Effector CD8-positive, alpha-beta T cell (primary cell): ENCODE measurements around the gene OR8A1.
A peak's percentile ranks its signal among the peaks of the same experiment; 100 is the strongest.

Experiments used
- DNase-seq: peaks from one replicate; lab custom pipeline; 2025; lab: John Stamatoyannopoulos, UW
- total RNA-seq, 4 experiments: gene quantifications; one replicate each; lab custom pipeline; 2026; lab: John Stamatoyannopoulos, UW

OR8A1 gene
- 0 reads per million in 4 experiments for total RNA-seq

DNA sequence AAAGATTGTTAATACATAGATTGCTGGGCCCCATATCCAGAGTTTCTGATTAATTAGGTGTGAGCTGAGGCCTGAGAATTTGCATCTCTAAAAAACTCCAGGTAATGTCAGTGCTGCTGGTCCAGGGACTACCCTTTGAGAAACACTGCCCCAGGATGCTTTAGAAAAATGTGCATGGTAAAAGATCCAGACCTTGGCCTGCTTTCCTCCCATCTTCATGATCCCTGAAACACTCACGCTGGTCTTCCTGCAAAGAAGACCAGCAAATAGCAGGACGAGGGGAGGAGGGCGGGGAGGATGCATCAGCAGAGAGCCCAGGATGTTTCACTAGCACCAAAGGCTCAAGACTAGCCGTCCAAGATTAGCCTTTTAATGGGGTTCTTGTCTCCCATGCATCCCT is at the start of gene OR8A1:
OR8A1 (plus strand) TSS at position 301 of the 400 bp plus-strand sequence. CDS start 123 bp downstream, outside the sequence.
- DNase-seq, result no peak

DNA sequence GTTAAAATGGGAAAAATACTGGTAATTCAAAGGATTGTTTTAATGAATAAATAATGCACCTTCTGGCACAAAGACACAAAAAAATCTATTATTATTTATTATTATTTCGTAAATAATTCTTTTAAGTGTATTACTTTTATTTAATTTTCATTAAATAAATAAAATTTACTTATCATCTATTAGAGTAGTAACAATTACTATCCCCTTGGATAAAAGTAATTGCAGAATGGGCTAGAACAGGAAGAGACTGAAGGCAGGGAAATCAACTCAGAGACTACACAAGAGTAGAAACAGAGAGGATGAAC is 49.3 kb upstream of the OR8A1 start:
- no peak for DNase-seq

DNA sequence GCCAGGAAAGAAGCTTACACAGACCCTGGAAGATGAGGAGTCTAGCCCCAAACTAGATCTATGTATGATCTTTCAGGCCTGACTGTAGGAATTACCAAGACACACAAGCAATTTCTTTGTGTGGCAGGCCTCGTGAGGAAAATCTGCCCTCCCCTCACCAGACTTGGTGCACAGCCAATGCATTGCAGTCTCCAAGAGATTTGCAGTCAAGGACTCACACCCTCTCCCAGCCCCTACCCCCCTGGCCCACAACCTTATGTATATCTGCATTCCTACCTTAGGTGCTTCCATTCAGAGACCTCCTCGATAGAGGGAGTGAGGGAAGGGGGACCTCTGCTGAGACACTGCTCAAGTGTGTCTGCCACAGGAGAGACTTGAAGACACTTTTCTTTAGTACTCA is 36.2 kb upstream of the OR8A1 start:
- no peak for DNase-seq

DNA sequence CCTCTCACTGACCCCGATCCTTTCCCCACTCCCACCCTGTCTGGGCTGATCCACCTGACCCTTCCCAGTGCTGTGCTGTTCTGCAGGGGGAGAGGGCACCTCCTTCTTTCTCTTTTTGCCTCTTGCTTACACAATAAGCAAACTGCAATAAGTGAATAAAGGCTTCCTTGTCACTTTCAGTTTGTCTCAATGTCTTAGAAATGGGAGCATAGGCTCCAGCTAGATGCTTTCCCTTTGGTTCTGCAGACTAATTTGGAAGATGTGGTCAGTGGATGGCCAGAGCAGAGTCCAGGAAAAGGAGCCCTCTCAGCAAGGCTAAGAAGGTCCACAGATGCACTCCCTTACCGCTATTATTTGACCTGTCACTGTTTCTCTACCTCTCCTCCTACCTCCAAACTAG is 35.7 kb upstream of the OR8A1 start:
- no peak for DNase-seq

DNA sequence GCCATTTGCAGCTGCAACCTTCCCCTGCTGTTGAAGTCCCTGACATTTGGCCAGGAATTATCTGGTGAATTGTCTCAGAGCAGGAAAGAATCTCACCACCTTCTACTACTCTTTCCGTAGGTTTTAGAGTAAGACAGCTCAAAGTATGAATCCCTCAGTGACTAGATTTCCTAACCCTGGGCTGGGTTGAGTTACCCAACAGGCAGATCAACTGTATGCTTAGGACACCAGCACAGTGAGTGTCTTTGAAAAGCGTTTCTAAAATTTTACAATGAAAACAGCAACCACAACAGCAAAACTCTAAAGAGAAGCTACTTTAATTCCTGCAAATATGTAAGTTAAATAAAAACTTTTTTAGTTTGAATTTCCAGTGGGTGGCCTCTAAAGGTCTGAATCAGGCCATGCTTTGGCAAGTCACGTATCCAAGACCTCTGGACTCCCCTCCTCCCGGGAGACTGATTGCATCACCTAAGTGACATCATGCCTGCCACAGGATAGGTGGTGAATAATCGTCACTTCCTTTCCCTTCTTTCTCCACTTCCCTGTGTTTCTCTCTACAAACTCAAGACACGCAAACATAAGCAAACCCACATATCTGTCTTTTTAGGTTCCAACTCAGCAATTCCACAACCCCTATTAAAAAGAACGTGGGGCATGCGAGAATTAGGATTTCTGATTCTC is 34.1 kb upstream of the OR8A1 start:
- no peak for DNase-seq

DNA sequence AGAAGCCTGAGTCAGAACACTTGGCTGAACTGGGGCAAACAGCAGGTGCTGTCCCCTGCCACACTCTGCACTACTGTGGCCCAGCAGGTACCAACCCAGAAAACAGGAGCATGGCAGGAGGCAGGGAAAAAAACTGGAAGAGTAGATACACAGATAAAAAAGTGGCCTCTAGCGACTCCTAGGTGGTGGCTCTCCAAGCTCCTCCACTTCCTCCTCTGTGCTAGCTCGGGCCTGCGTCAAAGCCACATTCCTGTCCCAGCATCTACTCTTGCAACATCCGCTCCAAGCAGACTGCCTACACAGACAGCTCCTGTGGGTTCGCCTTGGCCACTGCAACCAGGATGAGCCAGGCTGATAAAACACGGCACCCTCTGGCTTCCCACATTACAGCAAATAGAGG is 33.3 kb upstream of the OR8A1 start:
- DNase-seq, result no peak

DNA sequence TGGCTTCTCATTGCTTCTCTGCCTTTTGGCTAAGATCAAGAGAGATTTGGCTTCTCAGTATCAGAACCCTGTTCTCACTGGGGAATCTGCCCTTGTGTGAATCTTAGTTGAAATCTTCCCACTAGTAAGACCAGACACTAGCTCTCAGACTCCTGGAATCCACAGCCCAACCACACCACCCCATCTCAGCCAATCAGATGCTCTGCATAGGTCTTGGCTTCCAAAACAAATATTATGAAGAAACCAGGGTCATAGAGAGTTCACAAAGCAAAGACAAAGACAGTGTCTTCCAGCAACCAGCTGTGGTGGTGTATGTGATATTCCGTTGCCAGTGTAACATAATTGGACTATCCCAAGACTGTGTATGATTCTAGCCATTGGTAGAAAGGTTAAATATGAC is 31.8 kb upstream of the OR8A1 start:
- no peak for DNase-seq

DNA sequence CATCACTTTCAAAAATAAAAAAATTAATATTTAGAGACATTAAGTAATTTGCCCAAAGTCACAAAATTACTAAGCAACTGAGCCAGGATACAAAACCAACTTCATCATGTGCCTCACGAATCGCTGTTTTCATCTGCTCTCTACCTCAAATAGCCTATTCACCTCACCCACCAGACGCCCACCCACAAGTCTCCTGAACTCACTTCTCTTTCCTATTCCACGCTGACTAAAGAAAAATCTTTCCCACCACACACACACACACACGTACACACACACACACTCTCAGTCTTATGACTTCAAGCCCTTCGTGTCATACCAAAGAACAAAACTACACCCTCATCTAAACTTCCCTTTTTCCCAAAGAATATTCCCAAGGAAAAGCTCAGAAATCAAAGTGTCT is 28.6 kb upstream of the OR8A1 start:
- DNase-seq, result no peak

DNA sequence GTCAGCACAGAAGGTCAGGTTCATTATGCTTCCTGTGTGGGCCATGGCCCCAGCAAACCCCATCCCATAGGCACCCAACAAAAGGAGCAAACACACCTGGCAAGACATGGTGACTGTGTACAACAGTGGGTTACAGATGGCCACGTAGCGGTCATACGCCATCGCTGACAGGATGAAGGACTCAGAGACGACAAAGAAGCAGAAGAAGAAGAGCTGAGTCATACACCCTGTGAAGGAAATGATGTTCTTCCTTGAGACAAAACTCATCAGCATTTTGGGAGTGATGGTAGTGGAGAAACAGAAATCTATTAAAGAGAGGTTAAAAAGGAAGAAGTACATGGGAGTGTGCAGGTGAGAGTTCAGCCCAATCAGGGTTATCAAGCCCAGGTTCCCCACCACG is 26.7 kb upstream of the OR8A1 start:
- DNase-seq, result no peak

DNA sequence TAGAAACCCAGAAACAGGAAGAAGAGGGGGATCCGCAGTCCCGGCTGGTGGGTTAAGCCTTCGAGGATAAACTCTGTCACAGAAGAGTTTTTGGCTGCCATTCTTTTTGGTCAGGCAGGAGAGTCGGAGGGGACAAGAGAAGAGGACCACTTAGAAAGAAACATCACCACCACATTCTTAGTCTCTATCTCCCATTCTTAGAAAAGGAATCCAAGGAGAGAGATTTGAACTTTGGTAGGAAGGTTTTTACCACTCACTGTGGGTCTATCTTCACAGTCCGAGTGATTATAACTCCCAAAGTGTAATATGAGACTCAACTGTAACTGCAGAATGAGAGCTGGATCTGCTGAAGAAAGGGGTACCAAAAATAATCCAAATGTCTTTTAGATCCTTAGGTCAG is 26.2 kb upstream of the OR8A1 start, which contains the start of gene OR8B12:
OR8B12 (minus strand) TSS at position 101 of the 400 bp plus-strand sequence; CDS start at position 101, 0 bp downstream.
- DNase-seq, result no peak

DNA sequence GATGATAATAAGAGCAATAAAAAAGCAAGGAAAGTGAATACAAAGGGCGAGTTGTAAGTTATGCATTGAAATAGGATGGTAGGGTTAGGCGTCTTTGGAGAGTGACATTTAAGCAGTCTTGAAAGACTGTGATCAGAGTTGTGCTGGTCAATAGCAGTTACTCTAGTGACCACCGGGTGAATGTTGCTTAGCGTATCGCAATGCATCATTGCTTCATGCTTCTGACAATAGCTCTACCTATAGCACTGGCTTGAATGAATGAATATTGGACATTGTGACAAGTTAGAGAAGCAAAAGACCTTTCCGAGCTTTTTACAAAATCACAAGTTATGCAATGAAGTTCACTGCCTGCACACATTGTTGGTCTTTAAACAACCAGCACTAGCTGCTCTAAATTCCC is 18.6 kb upstream of the OR8A1 start:
- DNase-seq, result no peak

DNA sequence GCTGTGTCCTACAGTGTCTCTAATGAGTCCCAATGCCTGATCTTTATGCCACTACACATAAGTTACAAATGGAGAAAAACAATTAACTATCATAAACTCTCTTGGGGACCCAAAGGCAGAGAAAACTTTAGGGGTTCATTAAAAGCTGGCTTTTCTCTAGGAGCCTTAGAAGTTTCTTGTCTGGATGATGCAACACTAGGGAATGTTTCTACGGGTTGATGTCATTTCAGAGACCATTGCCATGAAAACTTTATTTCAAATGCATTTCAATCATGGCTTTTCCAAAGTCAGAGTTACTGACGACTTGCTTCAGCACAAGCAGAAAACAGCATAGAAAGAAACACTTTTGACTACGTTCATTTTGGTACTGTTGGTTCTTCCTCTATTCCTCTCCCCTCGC is 17.8 kb upstream of the OR8A1 start:
- no peak for DNase-seq

DNA sequence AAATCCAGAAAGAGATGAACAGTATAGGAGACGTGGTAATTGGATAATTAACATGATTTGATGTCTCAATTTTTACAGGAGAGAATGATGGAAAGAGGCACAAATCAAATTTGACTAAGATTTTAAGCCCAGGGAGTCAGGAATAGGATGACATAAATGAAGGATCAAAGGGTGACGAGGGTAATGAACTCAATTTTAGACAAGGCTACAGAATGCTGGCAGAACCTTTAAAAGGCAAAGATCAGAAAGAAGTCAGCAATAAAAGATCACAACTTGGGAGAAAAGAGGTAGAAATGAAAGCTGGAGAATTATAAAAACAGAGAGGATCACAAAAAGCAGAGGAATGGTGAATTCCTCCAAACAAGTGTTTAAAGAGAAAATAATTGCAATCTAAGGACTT is 13.0 kb upstream of the OR8A1 start:
- DNase-seq, result no peak

DNA sequence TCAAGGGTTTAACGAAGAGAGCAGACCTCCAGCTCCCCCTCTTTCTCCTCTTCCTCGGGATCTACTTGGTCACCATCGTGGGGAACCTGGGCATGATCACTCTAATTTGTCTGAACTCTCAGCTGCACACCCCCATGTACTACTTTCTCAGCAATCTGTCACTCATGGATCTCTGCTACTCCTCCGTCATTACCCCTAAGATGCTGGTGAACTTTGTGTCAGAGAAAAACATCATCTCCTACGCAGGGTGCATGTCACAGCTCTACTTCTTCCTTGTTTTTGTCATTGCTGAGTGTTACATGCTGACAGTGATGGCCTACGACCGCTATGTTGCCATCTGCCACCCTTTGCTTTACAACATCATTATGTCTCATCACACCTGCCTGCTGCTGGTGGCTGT is 363 bp downstream of the OR8A1 start:
- no peak for DNase-seq

DNA sequence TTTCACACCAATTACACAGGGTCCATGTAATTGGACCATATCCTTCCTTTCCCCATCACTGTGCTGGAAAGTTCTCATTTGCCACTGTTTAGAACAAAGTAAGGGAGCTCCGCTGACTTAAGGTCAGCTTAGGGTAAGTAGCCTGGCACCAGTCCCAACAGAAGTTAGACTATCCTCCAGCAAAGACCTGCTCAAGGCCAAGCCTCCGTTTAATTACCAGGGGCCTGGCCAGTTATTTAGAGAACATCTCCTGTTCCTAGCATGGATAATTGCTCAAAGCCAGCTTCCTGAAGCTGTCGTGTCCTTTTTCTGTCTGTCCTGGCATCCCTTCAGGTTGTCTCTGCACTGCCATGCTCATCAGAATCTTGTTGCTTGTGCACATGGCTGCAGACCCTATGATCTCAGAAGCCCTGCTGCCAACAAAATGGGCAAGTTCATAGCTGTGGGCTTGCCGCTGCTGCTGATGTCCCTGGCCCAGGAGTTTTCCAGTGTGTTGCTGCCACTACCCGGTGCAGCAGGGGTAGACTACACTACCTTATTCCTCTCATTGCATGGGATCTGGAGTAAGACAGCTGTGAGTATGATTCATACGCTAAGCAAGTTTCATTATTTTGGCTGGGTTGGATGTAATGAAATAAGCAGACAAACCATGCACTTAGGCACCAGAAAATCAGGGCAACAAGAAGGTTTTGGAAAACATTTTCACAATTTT is 8.1 kb downstream of the OR8A1 start:
- no peak for DNase-seq

DNA sequence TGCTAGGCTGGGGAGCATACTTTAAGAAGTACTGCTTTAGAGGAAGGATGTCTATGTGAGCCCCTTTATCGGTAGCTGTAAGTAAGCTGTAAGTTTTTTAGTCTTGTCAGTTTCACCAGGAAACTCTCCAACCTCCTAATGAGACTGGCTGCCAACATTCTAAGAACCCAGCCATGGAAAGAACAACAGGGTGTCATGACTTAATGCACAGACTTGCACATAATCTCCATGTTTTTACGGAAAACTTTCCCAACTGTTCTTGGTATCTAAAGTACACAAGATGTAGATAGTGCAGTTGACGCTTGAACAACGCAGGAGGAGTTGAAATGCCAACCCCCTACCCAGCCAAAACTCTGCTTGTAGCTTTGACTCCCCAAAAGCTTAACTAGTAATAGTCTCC is 9.0 kb downstream of the OR8A1 start:
- no peak for DNase-seq

DNA sequence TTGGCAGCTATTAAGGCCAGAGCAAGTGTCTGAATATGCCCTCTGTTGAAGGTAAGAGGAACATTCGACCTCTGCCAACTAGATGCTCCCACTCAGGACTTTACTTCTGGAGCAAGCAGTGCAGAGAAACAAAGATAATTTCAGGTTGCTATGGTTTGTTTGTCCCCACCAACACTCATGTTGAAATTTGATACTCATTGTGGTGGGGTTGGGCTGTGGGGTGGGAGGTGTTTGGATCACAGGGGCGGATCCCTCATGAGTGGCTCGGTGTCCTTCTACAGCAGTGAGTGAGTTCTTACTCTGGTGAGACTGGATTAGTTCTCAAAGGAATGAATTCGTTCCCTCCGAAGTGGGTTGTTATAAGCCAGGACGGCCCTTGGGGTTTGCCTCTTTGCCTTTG is 12.0 kb downstream of the OR8A1 start:
- no peak for DNase-seq

DNA sequence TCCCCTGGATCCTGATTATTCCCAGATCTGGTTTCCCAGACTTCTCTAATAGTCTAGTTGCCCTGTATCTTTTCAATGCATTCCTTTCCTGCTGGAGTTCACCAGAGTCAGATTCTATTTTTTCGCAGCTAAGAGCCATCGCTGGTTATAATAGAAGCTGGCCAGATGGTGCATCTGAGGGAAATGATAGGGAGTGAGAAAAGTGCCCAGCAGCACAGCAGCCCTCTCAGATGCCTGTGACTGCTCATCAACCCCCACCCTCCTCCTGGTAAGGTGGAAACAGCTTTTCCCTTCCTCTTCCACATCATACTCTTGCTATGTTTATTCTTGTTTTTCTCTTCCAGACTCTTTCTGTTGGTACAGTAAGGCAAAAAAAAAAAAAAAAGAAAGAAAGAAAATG is 12.8 kb downstream of the OR8A1 start:
- DNase-seq, result no peak

DNA sequence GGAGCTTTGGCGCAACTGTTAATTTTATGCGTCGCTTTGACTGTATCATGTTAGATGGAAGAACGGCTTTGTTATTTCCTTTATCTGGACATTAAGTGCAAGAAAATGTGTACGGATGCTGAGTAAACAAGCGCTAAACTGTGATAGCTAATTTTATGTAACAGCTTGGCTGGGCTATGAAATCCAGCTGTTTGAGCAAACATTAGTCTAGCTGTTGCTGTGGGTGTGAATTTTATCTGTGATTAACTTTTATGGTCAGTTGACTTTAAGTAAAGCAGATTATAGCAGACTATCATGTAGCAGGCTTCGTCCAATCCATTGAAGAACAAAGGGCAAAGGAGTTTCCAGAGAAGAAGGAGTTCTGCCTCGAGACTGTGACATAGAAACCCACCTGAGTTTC is 14.0 kb downstream of the OR8A1 start:
- no peak for DNase-seq

DNA sequence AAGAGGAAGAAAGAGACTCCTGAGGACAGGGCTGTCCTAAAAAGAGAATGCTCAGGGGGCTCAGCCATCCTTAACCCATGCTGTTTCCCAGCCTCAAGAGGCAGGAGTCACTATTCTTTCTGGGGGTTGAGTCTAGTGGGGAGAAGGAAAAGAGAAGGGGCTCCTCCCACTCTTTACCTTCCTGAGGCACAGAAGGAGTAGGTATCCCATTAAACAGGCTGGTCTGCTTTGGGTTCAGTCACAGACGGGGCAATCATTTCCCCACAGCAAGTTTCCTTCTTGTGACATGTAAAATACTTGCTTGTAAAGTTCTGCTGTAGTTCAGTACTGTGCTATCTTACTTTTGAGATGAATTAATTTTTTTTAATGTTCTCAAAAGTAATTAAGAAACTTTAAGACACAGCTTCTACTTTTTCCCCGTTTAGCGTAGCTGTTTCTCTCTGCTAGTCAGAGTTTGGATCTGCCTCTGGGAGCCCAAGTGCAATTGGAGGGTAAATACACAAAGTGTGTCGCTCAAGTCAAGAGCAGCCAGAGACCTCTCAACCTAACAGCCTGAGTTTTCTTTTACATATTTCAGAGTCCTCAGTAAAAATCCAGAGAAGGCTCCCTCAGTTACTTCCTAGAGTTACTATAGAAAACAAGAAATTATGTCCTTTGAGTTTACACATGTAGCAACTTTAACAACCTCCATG is 15.0 kb downstream of the OR8A1 start:
- no peak for DNase-seq

DNA sequence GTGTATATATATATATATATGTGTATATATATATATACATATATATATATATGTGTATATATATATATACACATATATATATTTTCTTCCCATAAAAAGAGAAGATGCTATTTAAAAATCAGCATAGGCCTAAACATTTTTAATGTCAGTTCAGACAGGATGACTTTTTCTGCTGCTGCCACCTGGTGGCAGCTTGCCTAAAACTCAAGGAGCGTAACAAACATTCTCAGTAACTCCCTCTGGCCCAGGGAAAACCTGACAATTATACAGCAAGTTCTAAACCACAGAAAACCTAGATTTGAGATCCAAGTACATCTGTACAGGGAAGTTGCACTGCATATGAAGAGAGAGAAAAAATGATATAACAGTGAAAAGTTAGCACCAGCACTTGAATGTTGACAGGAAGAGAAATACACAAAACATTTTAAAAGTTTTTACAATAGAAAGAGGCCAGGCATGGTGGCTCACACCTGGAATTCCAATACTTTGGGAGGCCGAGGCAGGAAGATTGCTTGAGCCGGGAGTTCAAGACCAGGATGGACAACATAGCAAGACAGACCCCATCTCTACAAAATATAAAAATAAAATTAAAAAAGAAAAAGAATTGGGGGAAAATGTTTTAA is 16.6 kb downstream of the OR8A1 start:
- peak; percentile 2 for DNase-seq

DNA sequence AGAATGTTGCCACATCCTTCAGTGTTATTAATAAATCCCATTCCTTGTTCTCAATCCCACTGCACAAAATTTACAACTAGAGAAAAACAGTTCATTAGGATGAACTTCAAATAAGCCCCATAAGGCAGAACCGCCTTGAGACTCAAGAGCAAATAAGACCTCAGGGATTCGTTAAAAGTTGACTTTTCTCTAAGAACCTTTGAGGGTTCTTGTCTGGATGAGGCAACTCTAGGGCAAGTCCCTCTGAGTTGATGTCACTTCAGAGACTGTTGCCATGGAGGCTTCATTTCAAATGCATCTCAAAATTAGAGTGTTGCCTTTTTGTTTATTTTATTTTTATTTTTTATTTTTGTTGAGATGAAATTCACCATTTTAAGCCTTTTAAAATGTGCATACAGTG is 21.6 kb downstream of the OR8A1 start:
- DNase-seq, result no peak

DNA sequence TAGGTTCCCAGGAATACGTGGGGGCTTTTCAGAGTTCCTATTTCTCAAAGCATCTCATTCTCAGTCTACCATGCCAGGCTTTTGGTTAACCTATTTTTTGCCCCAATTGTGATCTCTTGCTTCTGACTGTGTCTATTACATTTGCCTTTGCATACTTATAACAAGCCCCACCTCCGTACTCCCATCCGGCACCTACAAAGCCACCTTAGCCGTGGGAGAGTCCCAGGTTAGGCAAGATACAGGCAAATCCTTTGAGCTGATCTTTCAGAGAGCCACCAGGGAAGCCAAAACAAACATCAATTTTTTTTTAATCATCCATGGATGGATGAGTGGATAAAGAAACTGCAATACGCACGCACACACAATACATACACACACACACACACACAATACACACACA is 22.8 kb downstream of the OR8A1 start:
- no peak for DNase-seq
